Measurements from ENCODE around the gene C9orf40.

Gene C9orf40

GRCh38 chr9:74952201-74953151 lies at the start of gene C9orf40:
TSS of gene C9orf40 (minus strand) at chr9:74952912. CDS start at chr9:74952611, 301 bp downstream.
- peak; percentile 95 for DNase-seq

- DNase-seq = peak; percentile 94
Observed at GRCh38 chr9:75001719-75002421, 49.2 kb upstream of the C9orf40 start.

GRCh38 chr9:75000835-75001234 lies 48.1 kb upstream of the C9orf40 start:
- DNase-seq = no peak

GRCh38 chr9:74985041-74985440 lies 32.3 kb upstream of the C9orf40 start:
- DNase-seq = no peak

GRCh38 chr9:74983709-74984108 lies 31.0 kb upstream of the C9orf40 start:
- no peak for DNase-seq

GRCh38 chr9:74979844-74980243 lies 27.1 kb upstream of the C9orf40 start:
- no peak for DNase-seq

- DNase-seq = no peak
Observed at GRCh38 chr9:74977287-74977686, 24.6 kb upstream of the C9orf40 start.

GRCh38 chr9:74975538-74975937 lies 22.8 kb upstream of the C9orf40 start:
- DNase-seq = no peak

GRCh38 chr9:74974558-74974957 lies 21.8 kb upstream of the C9orf40 start:
- no peak for DNase-seq

GRCh38 chr9:74973714-74974113 lies 21.0 kb upstream of the C9orf40 start:
- DNase-seq = no peak

GRCh38 chr9:74963056-74963455 lies 10.3 kb upstream of the C9orf40 start:
- no peak for DNase-seq

GRCh38 chr9:74961496-74961895 lies 8.8 kb upstream of the C9orf40 start:
- DNase-seq = no peak

- DNase-seq = peak; percentile 60
Observed at GRCh38 chr9:74960561-74960960, 7.8 kb upstream of the C9orf40 start.

GRCh38 chr9:74958587-74958986 lies 5.9 kb upstream of the C9orf40 start:
- no peak for DNase-seq

GRCh38 chr9:74953235-74953751 lies 581 bp upstream of the C9orf40 start:
- DNase-seq = no peak

- DNase-seq = peak; percentile 66
Observed at GRCh38 chr9:74951725-74952151, 974 bp downstream of the C9orf40 start.

- no peak for DNase-seq
Observed at GRCh38 chr9:74951107-74951720, 1.5 kb downstream of the C9orf40 start.

GRCh38 chr9:74949859-74950855 lies 2.6 kb downstream of the C9orf40 start:
- peak; percentile 28 for DNase-seq

- peak; percentile 80 for DNase-seq
Observed at GRCh38 chr9:74948937-74949336, 3.8 kb downstream of the C9orf40 start.

- DNase-seq = no peak
Observed at GRCh38 chr9:74946686-74947085, 6.0 kb downstream of the C9orf40 start.

GRCh38 chr9:74942801-74943200 lies 9.9 kb downstream of the C9orf40 start:
- peak; percentile 56 for DNase-seq

- DNase-seq = no peak
Observed at GRCh38 chr9:74940600-74940999, 12.1 kb downstream of the C9orf40 start.

Measured in hematopoietic multipotent progenitor cell treated with erythropoietin and hydrocortisone succinate and interleukin-3 and kit ligand, for 4 days (in vitro differentiated cells).